ENCODE results near the gene CDH26.
A peak's percentile ranks its signal among the peaks of the same experiment; 100 is the strongest.

The CDH26 gene

DNA sequence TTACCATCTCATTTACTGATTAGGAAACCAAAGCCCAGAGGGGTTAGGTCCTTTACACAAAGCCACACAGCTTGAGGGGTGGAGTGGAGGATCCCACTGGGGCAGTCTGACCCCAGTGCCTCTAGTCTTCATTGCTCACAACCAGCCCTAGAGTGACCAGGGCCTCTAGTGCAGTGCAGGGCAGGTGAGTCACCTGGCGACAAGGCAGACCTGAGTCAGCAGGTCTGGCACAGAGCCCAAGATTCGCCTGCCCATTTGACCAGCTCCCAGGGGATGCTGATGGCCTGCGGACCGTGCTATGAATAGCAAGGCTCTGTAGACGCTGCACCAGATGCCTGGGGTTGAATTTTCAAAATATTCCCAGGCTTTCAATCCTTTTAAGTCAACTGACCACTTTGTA, 29.9 kb downstream of the CDH26 start:
- Mint-ChIP-seq H3K4me1 (peaks cover 11% of the 10 kb centered on the region), H3K4me3 (no peak overlapping the region), H3K9me3 (peaks cover 3% of the 10 kb centered on the region), H3K27ac (no peak overlapping the region), H3K36me3 (peaks cover 21% of the 10 kb centered on the region), H3K27me3 (no peaks in the 10 kb centered on the region)
- ATAC-seq: no peak

DNA sequence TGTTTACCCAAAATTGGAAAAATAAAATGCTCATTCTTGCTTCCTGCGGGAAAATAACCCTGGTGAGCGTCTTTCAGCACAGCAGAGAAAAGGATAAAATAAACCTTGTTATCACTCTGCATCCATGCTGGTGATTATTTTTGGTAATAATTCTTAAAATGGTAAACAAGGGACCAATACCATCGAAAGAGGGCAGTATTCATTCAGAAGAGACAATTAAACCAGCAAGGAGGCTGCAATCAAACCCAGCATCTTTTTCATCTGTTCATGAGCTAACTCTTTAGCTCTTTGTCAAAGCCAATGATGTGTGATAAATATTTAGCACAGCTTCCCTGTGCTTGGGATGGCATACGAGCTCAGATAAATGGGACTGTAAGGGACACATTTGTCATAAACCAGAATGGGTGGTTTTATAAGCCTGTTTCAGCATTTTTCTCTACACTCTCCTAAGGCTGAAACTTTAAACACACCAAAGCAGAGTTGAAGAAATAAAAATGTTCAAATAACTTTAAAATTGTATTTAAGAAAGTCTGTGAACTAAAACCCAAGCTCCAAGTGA, 34.4 kb downstream of the CDH26 start:
- peaks cover 19% of the 10 kb centered on the region for H3K36me3 Mint-ChIP-seq
- ATAC-seq: no peak
- H3K4me3 Mint-ChIP-seq: no peak overlapping the region
- H3K27ac Mint-ChIP-seq: no peak overlapping the region
- H3K4me1 Mint-ChIP-seq: no peaks in the 10 kb centered on the region
- no peaks in the 10 kb centered on the region for H3K27me3 Mint-ChIP-seq
- H3K9me3 Mint-ChIP-seq: no peaks in the 10 kb centered on the region

DNA sequence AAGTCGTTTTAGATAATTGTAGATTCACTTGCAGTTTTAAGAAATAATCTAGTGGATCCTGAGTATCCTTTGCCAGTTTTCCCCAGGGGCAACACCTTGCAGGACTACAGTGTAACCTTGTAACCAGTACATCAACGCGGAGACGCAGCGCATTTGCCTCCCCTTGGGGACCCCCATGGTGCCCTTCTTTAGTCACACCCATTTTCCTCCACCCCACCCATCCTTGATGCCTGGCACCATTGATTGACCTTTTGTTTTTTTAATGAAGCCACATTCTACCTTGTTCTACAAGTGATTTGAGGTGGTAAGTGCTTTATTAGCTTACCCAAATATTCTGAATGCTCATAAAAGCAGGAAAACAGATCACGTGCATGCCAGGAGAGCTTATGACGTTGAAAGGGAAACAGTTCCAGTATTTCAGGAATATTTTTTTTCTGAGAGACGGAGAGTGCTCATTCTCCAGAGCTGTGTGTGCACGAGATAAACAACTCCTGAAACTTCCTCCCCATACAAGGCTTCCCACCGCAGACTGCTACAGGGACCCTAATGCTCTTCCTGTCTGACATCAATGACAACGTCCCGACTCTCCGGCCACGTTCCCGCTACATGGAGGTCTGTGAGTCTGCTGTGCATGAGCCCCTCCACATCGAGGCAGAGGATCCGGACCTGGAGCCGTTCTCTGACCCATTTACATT, 35.7 kb downstream of the CDH26 start:
- Mint-ChIP-seq H3K4me3 (no peak overlapping the region), H3K27me3 (no peaks in the 10 kb centered on the region)

DNA sequence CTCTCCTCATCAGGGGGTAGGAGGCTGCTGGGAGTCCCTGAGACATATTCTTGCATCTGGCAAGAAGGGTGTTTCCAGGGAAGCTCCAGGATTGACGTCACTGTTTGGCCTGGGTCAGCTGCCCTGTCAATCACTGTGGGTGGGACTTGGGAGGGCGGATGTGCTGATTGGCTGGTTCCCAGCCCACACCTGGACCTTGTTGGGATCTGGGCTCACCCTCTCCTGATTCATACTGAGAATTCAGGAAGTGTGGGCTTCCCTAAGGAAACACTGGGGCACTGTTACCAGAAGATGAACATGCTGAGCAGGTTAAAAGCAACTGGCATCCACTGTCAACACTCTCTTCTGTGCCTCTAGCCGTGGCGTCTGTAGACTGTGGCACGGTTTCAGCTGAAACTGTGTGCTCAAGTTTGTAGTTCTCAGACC, 36.5 kb downstream of the CDH26 start:
- Mint-ChIP-seq H3K9me3 (no peaks in the 10 kb centered on the region), H3K36me3 (peaks cover 17% of the 10 kb centered on the region), H3K4me1 (no peaks in the 10 kb centered on the region), H3K4me3 (no peak overlapping the region), H3K27ac (no peak overlapping the region), H3K27me3 (no peaks in the 10 kb centered on the region)
- ATAC-seq: no peak

More for the DNA sequence above, 35.7 kb downstream of the CDH26 start:
- Mint-ChIP-seq H3K36me3 (peaks cover 19% of the 10 kb centered on the region), H3K27ac (no peak overlapping the region), H3K9me3 (no peaks in the 10 kb centered on the region), H3K4me1 (no peaks in the 10 kb centered on the region)
- no peak for ATAC-seq

DNA sequence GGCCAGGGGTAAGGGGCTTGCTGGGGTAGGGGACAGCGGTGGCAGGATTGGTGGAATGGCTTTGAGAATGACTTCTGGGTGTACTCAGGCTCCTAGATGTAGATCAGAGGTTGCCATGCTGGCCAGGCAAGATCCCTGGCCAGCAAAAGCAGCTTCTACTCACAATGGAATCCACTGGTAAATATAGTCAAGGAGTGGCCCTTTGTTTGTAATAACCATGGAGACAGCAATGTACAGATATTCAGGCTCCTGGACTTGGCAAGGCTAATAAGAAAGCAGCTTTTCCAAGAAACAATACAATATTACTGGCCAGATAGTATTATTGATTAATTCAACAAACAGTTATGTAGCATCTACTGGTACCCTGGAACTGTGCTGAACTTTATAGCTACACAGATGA, 37.9 kb downstream of the CDH26 start:
- no peak overlapping the region for H3K27ac Mint-ChIP-seq
- no peaks in the 10 kb centered on the region for H3K4me1 Mint-ChIP-seq
- H3K36me3 Mint-ChIP-seq: peaks cover 18% of the 10 kb centered on the region
- no peaks in the 10 kb centered on the region for H3K9me3 Mint-ChIP-seq
- H3K4me3 Mint-ChIP-seq: no peak overlapping the region
- H3K27me3 Mint-ChIP-seq: no peaks in the 10 kb centered on the region
- no peak for ATAC-seq

DNA sequence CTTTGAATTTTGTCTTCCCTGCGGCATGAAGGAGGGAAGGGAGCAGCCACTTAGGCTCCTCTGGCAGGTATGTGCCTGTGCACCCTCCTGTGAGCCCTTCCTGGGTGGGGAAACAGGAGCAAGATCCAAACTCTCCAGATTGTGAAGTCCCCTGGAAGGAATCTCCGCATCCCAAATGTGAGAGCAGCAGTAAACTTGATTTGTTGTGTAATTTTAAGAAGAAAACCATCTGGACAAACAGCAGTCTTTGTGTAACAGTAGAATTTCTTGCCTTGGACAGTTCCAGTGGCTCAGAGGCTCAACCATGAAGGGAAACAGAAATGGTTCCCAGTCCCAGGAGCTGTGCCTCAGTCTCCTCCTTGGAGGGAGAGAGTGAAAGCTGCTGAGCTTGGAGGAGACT, 39.7 kb downstream of the CDH26 start:
- no peak overlapping the region for H3K4me3 Mint-ChIP-seq
- no peaks in the 10 kb centered on the region for H3K9me3 Mint-ChIP-seq
- peaks cover 22% of the 10 kb centered on the region for H3K36me3 Mint-ChIP-seq
- no peak overlapping the region for H3K27ac Mint-ChIP-seq
- no peak for ATAC-seq
- no peaks in the 10 kb centered on the region for H3K4me1 Mint-ChIP-seq
- H3K27me3 Mint-ChIP-seq: no peaks in the 10 kb centered on the region

DNA sequence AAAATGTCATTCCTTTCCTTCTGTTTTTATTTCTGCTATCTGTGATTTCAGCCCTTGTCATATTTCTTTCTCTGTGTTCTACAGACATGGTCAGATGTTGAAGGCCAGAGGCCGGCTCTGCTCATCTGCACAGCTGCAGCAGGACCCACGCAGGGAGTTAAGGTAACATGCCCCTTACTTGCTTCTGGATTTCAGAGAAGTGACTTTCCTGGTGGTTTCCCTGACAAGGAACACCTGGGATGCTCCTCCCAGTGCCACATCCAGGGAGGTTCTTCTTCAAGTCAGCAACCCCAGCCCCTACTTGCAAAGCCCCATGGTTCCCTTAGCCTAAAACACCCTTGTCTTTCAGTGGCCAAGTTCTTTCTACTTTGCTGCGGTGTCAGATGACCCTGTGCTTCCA, 41.3 kb downstream of the CDH26 start:
- no peaks in the 10 kb centered on the region for H3K9me3 Mint-ChIP-seq
- no peak for ATAC-seq
- H3K4me1 Mint-ChIP-seq: no peaks in the 10 kb centered on the region
- H3K4me3 Mint-ChIP-seq: no peak overlapping the region
- H3K27me3 Mint-ChIP-seq: no peaks in the 10 kb centered on the region
- H3K36me3 Mint-ChIP-seq: peaks cover 17% of the 10 kb centered on the region
- no peak overlapping the region for H3K27ac Mint-ChIP-seq

DNA sequence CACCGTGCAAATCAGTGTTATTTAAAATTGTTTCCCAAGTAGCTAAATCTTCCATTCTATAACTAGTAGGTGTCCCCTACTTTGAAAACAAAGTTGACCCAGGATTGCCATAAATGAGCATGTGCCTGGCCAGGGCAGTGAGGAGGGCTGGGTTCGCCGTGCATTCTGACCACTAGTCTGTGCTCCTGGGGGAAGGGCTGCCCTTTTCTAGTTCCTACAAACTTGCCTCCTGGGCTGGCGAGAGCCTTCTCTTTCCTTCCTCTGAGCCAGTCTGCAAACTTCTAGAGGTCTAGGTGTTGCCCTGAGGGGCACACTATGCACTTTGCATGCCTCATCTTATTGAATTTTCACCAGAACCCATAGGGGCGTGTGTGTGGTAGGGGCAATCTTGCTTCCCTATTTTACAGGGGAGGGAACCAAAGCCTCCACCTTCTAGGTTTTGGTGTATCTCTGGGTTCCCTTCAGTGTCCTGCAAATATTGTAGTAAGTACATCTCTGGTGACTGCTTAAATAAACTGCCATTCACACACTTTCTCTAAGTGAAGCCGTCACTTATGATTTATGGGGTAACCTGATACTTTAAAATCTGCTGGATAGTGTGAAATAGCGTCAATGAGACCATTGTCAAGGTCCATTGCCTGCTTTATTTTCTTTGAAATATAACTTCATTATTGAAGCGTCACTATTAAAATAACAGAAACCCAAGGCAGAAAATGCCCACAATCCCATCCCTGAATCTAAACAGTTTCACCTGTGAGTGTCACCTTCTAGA, 42.2 kb downstream of the CDH26 start:
- no peaks in the 10 kb centered on the region for H3K9me3 Mint-ChIP-seq
- no peak overlapping the region for H3K27ac Mint-ChIP-seq
- no peak for ATAC-seq
- H3K4me1 Mint-ChIP-seq: no peaks in the 10 kb centered on the region
- H3K27me3 Mint-ChIP-seq: no peaks in the 10 kb centered on the region
- H3K36me3 Mint-ChIP-seq: peaks cover 17% of the 10 kb centered on the region
- no peak overlapping the region for H3K4me3 Mint-ChIP-seq

DNA sequence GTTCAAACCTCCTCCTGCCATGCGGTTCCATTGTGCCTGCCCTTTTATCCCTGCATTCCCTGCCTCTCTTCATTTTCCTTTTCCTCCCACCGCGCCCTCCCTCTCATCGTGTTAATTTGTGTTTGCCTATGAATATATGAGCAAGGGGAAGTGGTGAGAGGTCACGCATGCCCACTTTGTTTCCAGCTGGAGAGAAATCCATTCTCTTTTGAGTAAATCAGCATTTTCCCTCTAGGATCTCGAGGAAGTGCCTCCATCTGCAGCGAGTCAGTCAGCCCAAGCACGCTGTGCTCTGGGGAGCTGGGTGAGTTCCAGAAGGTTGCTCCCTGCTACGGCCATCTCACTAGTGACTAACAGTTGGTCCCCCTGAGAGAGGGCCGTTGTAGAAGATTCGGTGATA, 42.9 kb downstream of the CDH26 start:
- H3K36me3 Mint-ChIP-seq: peaks cover 17% of the 10 kb centered on the region
- no peaks in the 10 kb centered on the region for H3K27me3 Mint-ChIP-seq
- H3K9me3 Mint-ChIP-seq: no peaks in the 10 kb centered on the region
- H3K4me3 Mint-ChIP-seq: no peak overlapping the region
- ATAC-seq: no peak
- H3K27ac Mint-ChIP-seq: no peak overlapping the region
- H3K4me1 Mint-ChIP-seq: no peaks in the 10 kb centered on the region

DNA sequence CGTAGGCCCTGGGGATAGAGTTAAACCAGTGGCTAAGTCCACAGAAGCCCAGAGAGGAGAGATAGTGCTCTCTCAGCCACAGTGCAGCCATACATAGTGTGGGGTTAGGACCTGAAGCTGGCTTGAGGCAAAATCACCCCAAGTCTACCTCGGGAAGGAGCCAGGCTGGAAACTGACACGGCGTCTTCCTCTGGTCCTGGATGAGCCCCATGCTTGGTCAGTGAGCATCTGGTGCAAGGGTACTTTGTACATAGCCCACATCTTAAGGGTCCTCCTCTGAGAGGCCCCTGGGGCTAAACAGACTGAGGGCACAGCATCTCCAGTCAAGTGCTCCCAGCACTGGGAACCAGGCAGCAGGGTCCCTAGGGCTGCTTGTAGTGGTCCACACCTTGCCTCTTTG, 45.6 kb downstream of the CDH26 start:
- no peak for ATAC-seq
- Mint-ChIP-seq H3K4me3 (no peak overlapping the region), H3K4me1 (no peaks in the 10 kb centered on the region), H3K27me3 (no peaks in the 10 kb centered on the region), H3K9me3 (no peaks in the 10 kb centered on the region), H3K36me3 (peaks cover 12% of the 10 kb centered on the region), H3K27ac (no peak overlapping the region)

DNA sequence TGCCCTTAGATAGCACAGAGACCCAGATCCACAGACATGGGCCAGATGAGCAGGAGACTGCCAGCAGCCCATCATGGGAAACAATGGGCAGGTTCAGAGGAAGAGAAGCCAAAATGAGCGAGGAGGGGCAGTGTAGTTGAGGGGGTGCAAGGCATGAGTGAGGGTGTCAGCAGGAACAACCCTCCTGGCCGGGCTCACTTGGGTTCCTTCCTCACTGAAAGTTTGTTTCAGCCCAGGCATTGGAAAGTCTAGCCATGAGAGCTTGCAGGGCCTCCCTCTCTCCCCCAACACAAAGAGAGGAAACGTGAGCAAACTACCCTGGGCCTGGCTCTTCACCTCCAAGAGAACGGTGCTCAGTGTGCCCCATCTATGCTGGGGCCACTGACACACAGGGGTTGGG, 48.0 kb downstream of the CDH26 start:
- Mint-ChIP-seq H3K4me3 (no peak overlapping the region), H3K4me1 (no peaks in the 10 kb centered on the region), H3K36me3 (peaks cover 6% of the 10 kb centered on the region), H3K27ac (no peak overlapping the region), H3K27me3 (no peaks in the 10 kb centered on the region), H3K9me3 (no peaks in the 10 kb centered on the region)
- no peak for ATAC-seq

DNA sequence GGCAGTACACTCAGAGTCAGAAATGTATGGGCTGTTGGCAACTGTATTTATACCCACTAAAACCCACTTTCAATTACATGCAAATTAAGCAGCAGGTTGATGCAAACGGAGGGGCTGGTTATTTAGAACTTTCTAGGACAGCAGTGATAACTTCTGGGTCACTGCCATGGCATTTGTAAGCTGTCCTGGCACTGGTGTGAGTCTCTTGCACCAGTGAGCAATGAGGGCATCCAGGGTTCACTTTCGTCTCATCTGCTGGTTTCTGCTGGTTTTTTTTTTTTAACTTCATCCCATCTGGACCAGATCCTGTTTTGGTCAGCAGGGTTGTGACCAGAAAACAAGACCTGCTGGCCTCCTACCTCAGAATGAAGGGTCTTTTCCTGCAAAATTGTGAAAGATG, 49.2 kb downstream of the CDH26 start:
- no peak overlapping the region for H3K4me3 Mint-ChIP-seq
- no peaks in the 10 kb centered on the region for H3K4me1 Mint-ChIP-seq
- no peaks in the 10 kb centered on the region for H3K27me3 Mint-ChIP-seq
- peaks cover 6% of the 10 kb centered on the region for H3K36me3 Mint-ChIP-seq
- no peak for ATAC-seq
- H3K27ac Mint-ChIP-seq: no peak overlapping the region
- no peaks in the 10 kb centered on the region for H3K9me3 Mint-ChIP-seq

DNA sequence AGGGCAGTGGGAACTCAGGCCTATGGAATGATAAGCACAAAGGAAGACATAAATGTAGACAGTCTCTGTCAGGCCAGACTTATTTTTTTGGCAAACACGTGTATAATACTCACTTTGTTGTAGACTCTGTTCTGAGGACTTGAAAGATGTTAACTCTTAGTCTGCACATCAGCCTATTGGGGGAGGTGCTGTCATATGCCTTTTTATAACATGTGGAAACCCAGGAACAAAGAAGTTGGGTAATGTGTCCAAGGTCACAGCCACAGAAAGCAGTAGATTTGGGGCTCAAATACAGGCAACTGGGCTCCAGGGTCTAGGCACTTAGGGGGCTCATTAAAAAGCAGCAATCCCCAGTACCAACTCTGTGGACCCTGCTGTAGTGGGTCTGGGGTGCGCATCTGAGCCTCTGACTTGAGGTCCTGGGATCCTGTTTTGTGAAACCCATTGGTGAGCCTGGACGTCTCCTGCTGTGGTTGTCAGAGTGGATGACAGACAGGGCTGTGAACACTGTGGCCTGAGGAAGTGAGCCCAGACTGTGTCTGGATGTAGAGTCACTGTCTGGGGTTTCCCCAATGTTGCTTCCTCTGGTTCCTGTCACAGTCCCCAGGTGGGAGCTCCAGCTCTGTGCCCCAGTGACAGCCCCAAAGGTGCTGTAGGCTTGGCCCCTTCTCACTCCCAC, 50.0 kb downstream of the CDH26 start:
- no peak overlapping the region for H3K27ac Mint-ChIP-seq

DNA sequence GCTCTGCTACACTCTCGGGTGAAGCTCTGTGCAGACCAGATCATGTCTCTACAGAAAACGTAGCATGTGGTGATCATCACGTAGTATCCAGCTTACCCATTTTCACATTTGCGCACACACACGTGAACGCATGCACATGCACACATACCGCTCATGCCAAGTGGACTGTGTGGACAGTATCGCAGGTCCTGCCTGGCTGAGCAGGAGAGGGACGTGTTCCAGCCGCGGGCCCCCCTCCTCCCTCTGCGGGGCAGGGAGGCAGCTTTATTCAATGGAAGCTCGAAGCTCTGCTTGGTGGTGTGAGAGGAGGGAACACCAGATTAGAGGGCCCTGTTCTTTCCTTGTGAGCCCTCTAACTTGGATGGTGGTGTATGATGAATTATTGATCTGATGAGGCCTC, 51.1 kb downstream of the CDH26 start:
- H3K36me3 Mint-ChIP-seq: no peaks in the 10 kb centered on the region
- H3K27me3 Mint-ChIP-seq: no peaks in the 10 kb centered on the region
- no peak for ATAC-seq
- no peak overlapping the region for H3K27ac Mint-ChIP-seq
- no peaks in the 10 kb centered on the region for H3K4me1 Mint-ChIP-seq
- no peaks in the 10 kb centered on the region for H3K9me3 Mint-ChIP-seq
- H3K4me3 Mint-ChIP-seq: no peak overlapping the region

More for the DNA sequence above, 50.0 kb downstream of the CDH26 start:
- no peaks in the 10 kb centered on the region for H3K9me3 Mint-ChIP-seq
- H3K36me3 Mint-ChIP-seq: no peaks in the 10 kb centered on the region
- H3K27me3 Mint-ChIP-seq: no peaks in the 10 kb centered on the region
- no peaks in the 10 kb centered on the region for H3K4me1 Mint-ChIP-seq
- no peak overlapping the region for H3K4me3 Mint-ChIP-seq
- peak; percentile 72 for ATAC-seq

DNA sequence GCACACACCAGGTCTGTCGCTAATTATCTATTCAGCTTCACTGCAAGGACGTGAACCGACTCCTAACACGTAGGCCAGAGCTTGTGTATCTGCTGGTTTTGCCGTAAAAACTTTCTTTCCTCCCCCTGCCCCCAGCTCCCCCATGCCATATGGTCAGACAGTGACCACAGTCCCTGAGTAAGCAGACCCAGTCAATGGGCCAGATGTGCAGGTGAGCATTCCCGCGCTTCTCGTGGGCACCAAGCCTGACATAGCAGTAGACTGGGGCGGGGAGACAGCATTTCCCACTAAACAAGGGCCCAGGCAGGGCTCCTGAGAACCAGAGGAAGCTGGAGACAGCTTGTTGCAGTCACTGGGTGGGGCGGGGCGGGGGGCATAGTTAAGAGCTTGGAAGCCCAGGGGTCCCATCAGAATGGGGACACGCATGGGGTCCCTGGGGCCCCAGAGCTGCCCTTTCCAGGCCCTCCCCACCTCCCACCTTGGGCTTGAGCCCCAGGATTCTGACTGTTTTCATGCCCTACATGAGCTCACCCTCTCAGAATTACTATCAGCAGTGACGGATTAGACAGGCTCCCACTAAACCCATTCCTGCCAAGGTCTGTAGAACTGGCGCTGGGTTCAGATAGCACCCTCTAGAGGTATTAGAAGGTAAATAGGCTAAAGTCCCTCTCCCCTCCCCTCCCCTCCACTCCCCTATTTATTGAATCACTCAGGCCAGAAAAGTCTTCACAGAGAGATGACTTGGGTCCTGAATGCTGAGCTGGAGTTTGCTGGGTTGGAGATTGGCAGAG, 51.8 kb downstream of the CDH26 start:
- no peak for ATAC-seq
- H3K9me3 Mint-ChIP-seq: no peaks in the 10 kb centered on the region
- H3K27ac Mint-ChIP-seq: no peak overlapping the region
- H3K4me3 Mint-ChIP-seq: no peak overlapping the region
- H3K27me3 Mint-ChIP-seq: no peaks in the 10 kb centered on the region
- no peaks in the 10 kb centered on the region for H3K36me3 Mint-ChIP-seq
- H3K4me1 Mint-ChIP-seq: no peaks in the 10 kb centered on the region

All from stimulated activated memory B cell treated with anti-CD40 and anti-IgM and Interleukin-4, amounts not matched to agents 10 μg/mL and 1 μg/mL and 100 μg/mL, for 72 hours (primary cell).